Fibroblast of pulmonary artery (primary cell): Measurements from ENCODE around the gene MYOM1.

Experiments used
- DNase-seq: peaks from one replicate; pipeline ENCODE4 v3.0.0-alpha.2; 2010; ENCODE audit warnings: low read depth
- H3K4me3 ChIP-seq: replicated peaks from 2 replicates; pipeline ENCODE4 v1.5.1; 2011; ENCODE audit warnings: low read depth, mild to moderate bottlenecking, control low read depth, low read length, moderate library complexity
- TF ChIP-seq, protein P1 (sequence below): IDR thresholded peaks from 2 replicates; pipeline ENCODE4 v1.5.1; 2011; ENCODE audit warnings: mild to moderate bottlenecking, control low read depth, low read length, inconsistent platforms; ENCODE audit errors: missing control alignments

Gene MYOM1

DNA sequence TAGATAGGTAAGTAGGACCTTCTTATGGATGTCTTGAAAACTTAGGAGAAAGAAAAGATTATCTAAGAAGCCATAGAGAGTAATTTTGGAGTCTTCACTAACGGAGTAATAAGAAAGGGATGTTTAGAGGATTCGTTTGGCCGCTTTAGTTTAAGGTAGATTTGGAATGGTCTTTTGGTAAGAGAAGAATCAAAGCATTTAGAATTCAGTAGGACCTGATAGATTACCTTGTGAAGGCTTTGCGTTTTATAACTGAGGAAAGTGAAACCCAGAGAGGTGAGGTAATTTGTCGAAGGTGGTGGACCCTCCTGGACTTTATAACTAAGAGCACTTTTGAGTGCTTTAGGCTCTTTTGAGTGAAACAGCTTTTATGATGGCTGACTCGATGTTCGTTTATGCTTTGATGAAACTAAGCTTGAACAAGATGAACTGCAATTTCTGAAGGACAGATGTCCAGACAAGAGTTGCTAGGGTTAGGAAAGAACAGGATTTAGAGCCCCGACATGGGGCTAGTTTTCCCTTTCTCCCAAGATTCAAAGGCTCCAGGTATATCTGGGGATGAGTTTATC is 43.4 kb upstream of the MYOM1 start:
- peak overlapping the region; percentile 84 for H3K4me3 ChIP-seq
- DNase-seq = no peak
- TF ChIP-seq, protein P1, sequence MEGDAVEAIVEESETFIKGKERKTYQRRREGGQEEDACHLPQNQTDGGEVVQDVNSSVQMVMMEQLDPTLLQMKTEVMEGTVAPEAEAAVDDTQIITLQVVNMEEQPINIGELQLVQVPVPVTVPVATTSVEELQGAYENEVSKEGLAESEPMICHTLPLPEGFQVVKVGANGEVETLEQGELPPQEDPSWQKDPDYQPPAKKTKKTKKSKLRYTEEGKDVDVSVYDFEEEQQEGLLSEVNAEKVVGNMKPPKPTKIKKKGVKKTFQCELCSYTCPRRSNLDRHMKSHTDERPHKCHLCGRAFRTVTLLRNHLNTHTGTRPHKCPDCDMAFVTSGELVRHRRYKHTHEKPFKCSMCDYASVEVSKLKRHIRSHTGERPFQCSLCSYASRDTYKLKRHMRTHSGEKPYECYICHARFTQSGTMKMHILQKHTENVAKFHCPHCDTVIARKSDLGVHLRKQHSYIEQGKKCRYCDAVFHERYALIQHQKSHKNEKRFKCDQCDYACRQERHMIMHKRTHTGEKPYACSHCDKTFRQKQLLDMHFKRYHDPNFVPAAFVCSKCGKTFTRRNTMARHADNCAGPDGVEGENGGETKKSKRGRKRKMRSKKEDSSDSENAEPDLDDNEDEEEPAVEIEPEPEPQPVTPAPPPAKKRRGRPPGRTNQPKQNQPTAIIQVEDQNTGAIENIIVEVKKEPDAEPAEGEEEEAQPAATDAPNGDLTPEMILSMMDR = no peak

DNA sequence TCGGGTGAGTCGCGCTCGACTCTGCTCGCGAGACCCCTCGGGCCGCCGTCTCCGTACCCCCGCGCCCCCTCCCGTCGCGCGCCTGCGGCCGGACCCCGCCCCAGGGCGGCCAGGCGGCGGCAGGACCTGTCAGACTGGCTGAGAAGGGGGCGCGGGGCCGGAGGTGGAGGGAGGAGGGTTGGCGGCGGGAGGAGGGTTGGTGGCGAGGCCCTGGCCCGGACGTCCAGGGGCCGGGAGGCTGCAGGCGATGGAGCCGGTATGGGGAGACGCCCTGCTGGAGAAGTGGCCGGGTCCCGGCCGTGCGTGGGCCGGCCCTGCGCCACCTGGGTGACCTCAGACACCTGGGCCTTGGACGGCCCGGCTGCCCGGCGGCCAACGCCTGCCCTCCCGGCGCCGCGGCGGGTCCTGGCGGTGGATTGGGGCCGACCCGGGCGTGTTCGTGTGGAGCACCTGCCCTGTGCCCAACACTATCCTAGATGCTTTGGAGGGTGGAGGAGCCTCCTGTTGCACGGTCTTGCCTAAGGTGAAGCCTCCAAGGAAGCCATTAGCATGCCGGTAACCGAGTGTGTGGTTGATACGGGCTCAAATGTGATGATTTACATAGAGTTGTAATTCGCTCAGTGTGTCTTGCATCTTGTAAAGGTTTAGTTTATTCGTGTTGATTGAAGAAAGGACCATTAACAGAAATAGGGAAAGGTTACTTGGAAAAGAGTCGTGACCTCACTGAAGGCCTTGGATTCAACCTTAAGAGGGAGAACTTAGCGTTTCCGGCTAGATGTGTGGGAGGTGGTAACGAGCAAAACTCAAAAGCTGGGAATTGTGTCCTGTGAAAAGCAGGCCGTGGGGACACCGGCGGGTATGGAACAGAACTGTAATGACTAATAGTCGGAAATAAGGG is 42.7 kb upstream of the MYOM1 start:
- peak; percentile 49 for DNase-seq
- TF ChIP-seq, protein P1 = no peak

DNA sequence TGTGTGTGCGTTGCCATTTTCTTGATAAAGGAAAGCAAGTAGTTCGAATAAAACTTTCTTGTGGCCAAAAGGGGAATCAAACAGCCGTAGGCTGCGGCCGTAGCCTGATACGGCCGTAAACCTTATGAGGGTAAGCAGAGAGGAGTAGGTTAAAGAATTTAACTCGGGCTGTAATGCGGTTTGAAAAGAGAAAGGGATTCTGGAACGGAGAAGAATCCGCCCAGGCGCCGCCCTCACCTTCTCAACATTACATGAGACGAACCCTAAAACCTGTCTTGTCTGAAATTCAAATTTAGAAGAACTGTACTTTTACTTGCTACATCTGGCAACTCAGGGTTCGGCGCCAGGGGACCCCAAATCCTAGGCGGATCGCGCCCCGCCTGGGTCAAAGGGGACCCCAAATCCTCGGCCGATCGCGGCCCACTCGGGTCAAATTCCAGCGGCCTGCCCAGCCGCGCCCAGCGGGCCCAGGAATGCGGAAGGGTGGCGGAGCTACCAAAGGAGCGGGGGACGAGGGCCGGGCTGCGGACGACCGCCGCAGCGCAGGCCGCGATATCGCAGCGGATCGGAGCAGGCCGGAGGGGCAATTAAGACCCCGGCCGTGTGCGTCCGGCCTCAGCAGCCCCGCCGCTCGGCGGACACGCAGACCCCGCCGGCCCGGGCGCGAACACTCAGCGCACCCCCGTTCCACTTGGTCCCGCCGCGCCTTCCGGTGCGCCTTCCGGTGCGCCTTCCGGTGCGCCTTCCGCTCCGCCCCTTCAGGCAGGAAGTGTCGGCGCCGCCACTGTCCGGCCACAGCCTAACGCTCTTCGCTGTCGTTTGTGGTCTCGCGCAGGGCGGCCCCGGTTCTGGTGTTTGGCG is 41.8 kb upstream of the MYOM1 start, which contains the start of gene MYL12B:
Gene MYL12B (plus strand): TSS at position 761 of the 861 bp plus-strand sequence. CDS start 10,766 bp downstream, outside the sequence.
- DNase-seq = peak; percentile 77
- TF ChIP-seq, protein P1 = no peak
- H3K4me3 ChIP-seq = peak within 1 kb of the TSS; percentile 84

More for the DNA sequence above, 42.7 kb upstream of the MYOM1 start:
- peak overlapping the region; percentile 84 for H3K4me3 ChIP-seq

DNA sequence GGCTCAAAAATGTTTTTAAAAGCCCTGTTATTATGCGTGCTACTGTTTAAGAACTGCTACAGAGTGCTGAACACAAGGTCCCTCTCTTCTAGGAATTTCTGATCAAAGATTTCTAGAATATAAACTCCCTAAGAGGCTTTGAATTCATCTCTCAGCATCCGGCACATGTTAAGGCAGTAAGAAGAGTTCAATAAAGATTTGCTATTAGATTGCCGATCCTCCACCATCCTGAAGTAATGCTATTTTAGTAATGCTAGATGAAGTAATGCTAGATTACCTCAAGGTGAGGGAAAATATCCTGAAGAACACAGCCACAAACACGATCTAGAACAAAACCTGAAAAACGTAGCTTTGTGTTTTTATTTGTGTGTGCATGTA is 41.2 kb upstream of the MYOM1 start:
- no peak for DNase-seq
- TF ChIP-seq, protein P1 = no peak
- H3K4me3 ChIP-seq = peak overlapping the region; percentile 84

DNA sequence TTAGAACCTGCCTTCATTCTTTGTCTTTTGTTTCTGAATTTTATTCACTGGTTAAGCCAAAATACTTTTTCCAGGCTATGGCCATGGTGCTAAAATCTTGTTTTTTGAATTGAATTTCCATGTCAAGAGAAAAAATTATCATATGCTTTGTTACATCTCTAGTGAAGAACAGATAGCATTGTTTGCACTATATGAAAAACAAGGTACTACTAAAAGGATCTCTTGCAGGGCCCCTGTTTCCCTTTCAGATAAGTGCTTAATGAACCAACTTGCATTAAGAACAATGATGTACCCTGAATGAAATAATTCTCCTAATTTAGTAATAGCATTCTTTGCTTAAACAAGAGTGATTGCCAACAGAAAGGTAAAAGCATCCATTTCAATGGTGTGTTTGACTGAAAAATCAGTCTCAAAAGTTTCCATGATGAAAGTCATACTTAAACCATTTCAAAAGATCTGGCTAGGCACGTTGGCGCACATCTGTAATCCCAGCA is 37.9 kb upstream of the MYOM1 start:
- DNase-seq = no peak
- TF ChIP-seq, protein P1 = no peak
- no peak overlapping the region for H3K4me3 ChIP-seq
